HUES6 (cell line): ENCODE measurements around the gene RNGTT.

Source experiments
- H3K27ac ChIP-seq: 2 replicates; pipeline ENCODE4 v1.7.0; 2013; ENCODE audit warnings: low read depth, mild to moderate bottlenecking, low read length, inconsistent platforms
- H3K27me3 ChIP-seq: 2 replicates; pipeline ENCODE4 v1.6.1; 2013; ENCODE audit warnings: low read length; ENCODE audit not compliant: control insufficient read depth, insufficient read depth
- H3K36me3 ChIP-seq: 2 replicates; pipeline ENCODE4 v1.6.1; 2013; ENCODE audit warnings: low read length; ENCODE audit not compliant: control insufficient read depth, insufficient read depth
- H3K4me1 ChIP-seq: 2 replicates; pipeline ENCODE4 v1.6.1; 2013; ENCODE audit warnings: low read length; ENCODE audit not compliant: control insufficient read depth, insufficient read depth
- H3K4me3 ChIP-seq: 2 replicates; pipeline ENCODE4 v1.5.1; 2013; ENCODE audit warnings: low read depth, low read length
- H3K9ac ChIP-seq: one replicate; pipeline ENCODE4 v1.6.1; 2013; ENCODE audit warnings: mild to moderate bottlenecking, low read length
- H3K9me3 ChIP-seq: 2 replicates; pipeline ENCODE4 v1.6.1; 2013; ENCODE audit warnings: low read depth, low read length; ENCODE audit not compliant: control insufficient read depth, insufficient read depth

RNGTT gene

GRCh38 chr6:88858455-88858854, 105.0 kb downstream of the RNGTT start:
- no peak overlapping the region for H3K27ac ChIP-seq
- H3K27me3 ChIP-seq: no peaks in the 10 kb centered on the region
- 0 out of 2 replicates have a peak, but pooled peaks cover 5% of the 10 kb centered on the region for H3K36me3 ChIP-seq
- no peak overlapping the region for H3K4me3 ChIP-seq
- H3K4me1 ChIP-seq: no peaks in the 10 kb centered on the region
- H3K9me3 ChIP-seq: no peaks in the 10 kb centered on the region
- H3K9ac ChIP-seq: no peak overlapping the region

- H3K4me3 ChIP-seq: no peak overlapping the region
- H3K36me3 ChIP-seq: no peaks in the 10 kb centered on the region
Measured at GRCh38 chr6:88856566-88856965, 106.9 kb downstream of the RNGTT start.

DNA sequence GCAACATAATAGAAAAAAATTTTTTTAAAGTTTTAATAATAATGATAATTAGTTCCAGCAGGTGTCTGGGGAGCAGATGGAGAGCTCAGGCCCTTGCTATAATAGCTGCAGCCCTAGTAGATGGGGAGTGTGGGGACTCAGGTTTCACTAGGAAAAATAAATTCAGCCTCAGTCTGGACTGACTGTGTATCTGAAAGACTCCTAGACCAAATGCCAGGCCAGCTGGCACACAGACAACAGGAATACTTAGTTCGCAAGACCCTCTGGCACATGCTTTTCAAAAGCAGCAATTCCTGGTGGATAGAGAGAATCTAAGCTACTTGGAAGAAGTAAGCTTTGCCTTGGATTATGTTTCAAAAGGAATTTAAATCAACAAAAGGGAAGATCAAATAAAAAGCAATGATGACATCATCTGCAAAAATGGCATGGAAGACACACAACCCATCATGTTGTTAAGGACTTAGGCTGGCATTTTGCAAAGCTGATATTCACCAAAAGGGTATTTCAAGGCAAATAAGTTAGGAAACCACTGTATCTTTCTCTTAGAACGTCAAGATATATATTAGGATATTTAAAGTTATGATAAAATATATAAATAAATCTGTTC, 107.8 kb downstream of the RNGTT start:
- Histone ChIP-seq H3K36me3 (no peaks in the 10 kb centered on the region), H3K4me1 (no peaks in the 10 kb centered on the region)

More at GRCh38 chr6:88856566-88856965, 106.9 kb downstream of the RNGTT start:
- Histone ChIP-seq H3K9me3 (no peaks in the 10 kb centered on the region), H3K4me1 (no peaks in the 10 kb centered on the region), H3K9ac (no peak overlapping the region), H3K27me3 (no peaks in the 10 kb centered on the region), H3K27ac (no peak overlapping the region)

DNA sequence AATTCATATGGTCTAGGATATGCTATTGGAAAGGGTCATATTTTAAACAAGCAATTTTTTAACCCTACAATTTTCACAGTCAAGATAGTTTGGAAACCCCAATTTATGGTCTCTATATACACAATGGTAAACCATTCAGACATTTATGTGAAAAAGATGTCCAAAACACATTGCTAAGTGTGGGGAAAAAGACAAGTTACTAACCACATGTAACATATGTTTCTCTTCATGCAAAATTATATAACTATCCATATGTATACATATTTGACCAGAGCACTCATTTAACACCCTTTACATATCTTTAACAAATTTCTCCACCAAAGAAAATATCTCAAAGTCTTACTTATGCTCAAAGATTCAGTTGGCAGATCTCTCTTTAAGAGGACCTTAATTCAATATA, 110.6 kb downstream of the RNGTT start:
- no peaks in the 10 kb centered on the region for H3K4me1 ChIP-seq
- no peak overlapping the region for H3K9ac ChIP-seq
- H3K27ac ChIP-seq: no peak overlapping the region
- no peaks in the 10 kb centered on the region for H3K9me3 ChIP-seq
- H3K4me3 ChIP-seq: no peak overlapping the region
- no peaks in the 10 kb centered on the region for H3K27me3 ChIP-seq
- H3K36me3 ChIP-seq: no peaks in the 10 kb centered on the region

More for the DNA sequence above, 107.8 kb downstream of the RNGTT start:
- H3K4me3 ChIP-seq: no peak overlapping the region
- H3K27ac ChIP-seq: no peak overlapping the region
- H3K9ac ChIP-seq: no peak overlapping the region
- no peaks in the 10 kb centered on the region for H3K9me3 ChIP-seq
- no peaks in the 10 kb centered on the region for H3K27me3 ChIP-seq

DNA sequence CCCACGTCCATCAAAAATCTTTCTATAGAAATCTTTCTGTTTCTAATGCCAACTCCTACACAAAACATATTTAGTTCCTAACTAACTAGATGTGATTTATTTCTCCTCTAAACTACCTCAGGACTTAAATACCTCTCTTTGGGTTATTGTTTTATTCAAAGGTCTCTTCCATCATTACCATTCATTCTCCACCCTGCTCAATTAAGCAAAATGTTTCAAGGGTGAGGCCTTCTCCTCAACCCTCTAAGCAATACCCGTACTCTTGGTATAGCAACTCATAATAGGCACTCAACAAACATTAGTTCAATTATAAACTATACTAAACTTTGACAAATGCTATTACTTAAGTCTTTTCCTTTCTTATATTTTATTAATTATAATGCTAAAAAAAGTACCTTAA, 111.4 kb downstream of the RNGTT start:
- no peaks in the 10 kb centered on the region for H3K27me3 ChIP-seq

GRCh38 chr6:88848870-88849269, 114.5 kb downstream of the RNGTT start:
- Histone ChIP-seq H3K4me1 (no peaks in the 10 kb centered on the region), H3K27me3 (no peaks in the 10 kb centered on the region), H3K9ac (no peak overlapping the region), H3K9me3 (no peaks in the 10 kb centered on the region), H3K4me3 (no peak overlapping the region), H3K36me3 (peaks cover 6% of the 10 kb centered on the region; the same call in 1 of the 2 replicates), H3K27ac (no peak overlapping the region)

More for the DNA sequence above, 111.4 kb downstream of the RNGTT start:
- Histone ChIP-seq H3K4me1 (no peaks in the 10 kb centered on the region), H3K4me3 (no peak overlapping the region), H3K27ac (no peak overlapping the region), H3K36me3 (no peaks in the 10 kb centered on the region), H3K9me3 (no peaks in the 10 kb centered on the region), H3K9ac (no peak overlapping the region)

DNA sequence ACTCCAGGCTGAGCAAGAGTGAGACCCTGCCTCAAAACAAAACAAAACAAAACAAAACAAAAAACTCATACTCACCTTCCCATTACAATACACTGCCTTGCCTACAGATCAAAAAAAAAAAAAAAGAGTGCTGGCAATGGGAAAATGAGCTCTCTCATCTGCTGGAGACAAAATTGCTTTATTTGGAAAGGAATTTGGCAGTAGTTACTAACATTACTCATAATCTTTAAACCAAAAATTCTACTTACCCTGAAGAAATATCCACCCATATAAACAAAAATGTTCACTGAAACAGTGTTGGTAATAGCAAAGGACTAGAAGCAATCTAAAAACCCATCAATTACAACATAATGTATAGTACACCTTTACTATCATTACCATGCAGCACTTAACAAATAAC, 120.4 kb downstream of the RNGTT start:
- Histone ChIP-seq H3K27ac (no peak overlapping the region), H3K4me1 (no peaks in the 10 kb centered on the region), H3K27me3 (no peaks in the 10 kb centered on the region), H3K9me3 (no peaks in the 10 kb centered on the region), H3K36me3 (peaks cover 6% of the 10 kb centered on the region; the same call in 1 of the 2 replicates), H3K9ac (no peak overlapping the region), H3K4me3 (no peak overlapping the region)

GRCh38 chr6:88842320-88842719, 121.1 kb downstream of the RNGTT start:
- no peaks in the 10 kb centered on the region for H3K4me1 ChIP-seq
- peaks cover 6% of the 10 kb centered on the region; the same call in 1 of the 2 replicates for H3K36me3 ChIP-seq
- no peaks in the 10 kb centered on the region for H3K27me3 ChIP-seq
- no peaks in the 10 kb centered on the region for H3K9me3 ChIP-seq
- no peak overlapping the region for H3K27ac ChIP-seq
- no peak overlapping the region for H3K4me3 ChIP-seq
- no peak overlapping the region for H3K9ac ChIP-seq

DNA sequence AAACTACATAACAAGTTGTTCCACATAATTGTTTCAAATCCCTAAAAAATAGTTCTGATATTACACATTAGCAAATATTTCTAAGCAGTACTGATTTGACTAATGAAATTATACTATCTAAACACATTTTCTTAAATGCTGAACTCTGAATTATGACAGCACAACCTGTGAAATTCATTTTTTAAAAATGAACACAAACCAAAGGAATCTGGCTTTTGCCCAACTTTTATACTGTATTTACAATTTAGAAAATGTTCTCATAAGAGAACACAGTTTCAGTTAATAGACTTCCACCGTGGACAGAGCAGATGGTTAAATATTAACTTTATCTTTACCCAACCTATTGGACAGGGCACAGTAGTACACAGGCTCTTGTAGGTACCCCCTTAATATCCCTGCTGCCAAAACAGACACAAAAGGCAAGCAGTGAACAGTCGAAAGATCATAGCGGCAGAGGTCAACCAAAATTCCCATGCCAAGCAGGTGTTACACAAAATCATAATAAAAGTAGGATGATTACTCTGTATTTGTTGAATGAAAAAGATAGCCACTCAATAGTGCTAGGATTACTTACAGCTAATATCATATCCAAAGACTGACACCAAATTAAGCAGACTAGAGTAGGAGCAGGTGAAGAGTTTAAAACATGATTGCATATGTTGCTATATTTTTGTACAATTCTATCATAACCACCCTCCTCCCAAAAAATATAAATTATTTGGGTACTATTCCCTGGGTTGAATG, 122.5 kb downstream of the RNGTT start:
- H3K4me3 ChIP-seq: no peak overlapping the region
- H3K36me3 ChIP-seq: peaks cover 6% of the 10 kb centered on the region
- H3K27me3 ChIP-seq: no peaks in the 10 kb centered on the region
- no peak overlapping the region for H3K9ac ChIP-seq
- no peaks in the 10 kb centered on the region for H3K4me1 ChIP-seq
- H3K27ac ChIP-seq: no peak overlapping the region
- no peaks in the 10 kb centered on the region for H3K9me3 ChIP-seq

- no peak overlapping the region for H3K4me3 ChIP-seq
- no peak overlapping the region for H3K27ac ChIP-seq
- H3K27me3 ChIP-seq: no peaks in the 10 kb centered on the region
- no peak overlapping the region for H3K9ac ChIP-seq
- no peaks in the 10 kb centered on the region for H3K4me1 ChIP-seq
- H3K9me3 ChIP-seq: no peaks in the 10 kb centered on the region
- peaks cover 6% of the 10 kb centered on the region for H3K36me3 ChIP-seq
Measured at GRCh38 chr6:88840289-88840688, 123.1 kb downstream of the RNGTT start.

DNA sequence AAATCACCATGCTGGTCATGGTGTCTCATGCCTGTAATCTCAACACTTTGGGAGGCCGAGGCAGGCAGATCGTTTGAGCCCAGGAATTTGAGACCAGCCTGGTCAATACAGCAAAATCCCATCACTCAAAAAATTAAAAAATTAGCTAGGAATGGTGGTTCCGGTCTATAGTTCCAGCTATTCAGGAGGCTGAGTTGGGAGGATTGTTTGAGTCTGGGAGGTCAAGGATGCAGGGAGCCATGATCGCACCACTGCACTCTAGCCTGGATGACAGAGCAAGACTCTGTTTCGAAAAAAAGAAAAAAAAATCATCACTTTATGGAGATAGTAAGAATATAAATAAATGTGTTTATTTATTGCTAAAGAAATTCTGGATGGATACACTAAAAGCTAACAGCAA, 124.1 kb downstream of the RNGTT start:
- H3K36me3 ChIP-seq: peaks cover 5% of the 10 kb centered on the region
- H3K4me1 ChIP-seq: no peaks in the 10 kb centered on the region
- H3K27ac ChIP-seq: no peak overlapping the region
- H3K9ac ChIP-seq: no peak overlapping the region
- H3K4me3 ChIP-seq: no peak overlapping the region
- H3K9me3 ChIP-seq: no peaks in the 10 kb centered on the region
- H3K27me3 ChIP-seq: no peaks in the 10 kb centered on the region
